PC-3 (cell line): ENCODE results near the gene ST6GALNAC5. TPM values are rescaled to one million over a fixed set of nuclear protein-coding genes. Genes with fewer than 3 reads are reported as not detected.

ENCODE experiments used
- ATAC-seq: fragments of 200-7000 bp; cut with Tn5 transposase; 2 replicates; pipeline ENCODE4 v1.9.1; 2020; ENCODE audit warnings: mild to moderate bottlenecking, moderate library complexity
- BruUV-seq: library from RNA; stranded (reverse); fragments of 400-500 nt; replicated peaks from 2 replicates; lab custom pipeline; 2021; lab: Mats Ljungman, UMichigan
- CTCF ChIA-PET: fragments of 300-600 bp; sonication (Branson Sonifier 250); formaldehyde crosslinking; loops from one replicate; lab custom pipeline; 2022; ENCODE audit warnings: antibody characterized with exemption; lab: Charles Lee
- POLR2A ChIA-PET: fragments of 300-600 bp; sonication (Branson Sonifier 250); formaldehyde crosslinking; loops from one replicate; lab custom pipeline; 2022; ENCODE audit warnings: antibody characterized with exemption; ENCODE audit not compliant: unreplicated experiment; lab: Charles Lee
- DNase-seq: peaks from one replicate; pipeline ENCODE4 v3.0.0-alpha.2; 2015
- H2AFZ ChIP-seq: fragments of 300-600 bp; sonication (generic); 2 replicates; pipeline ENCODE4 v1.6.0; 2016; ENCODE audit warnings: antibody characterized with exemption, low read length
- H3F3A ChIP-seq: fragments of 300-600 bp; sonication (generic); one replicate; pipeline ENCODE4 v1.6.0; 2017; ENCODE audit warnings: antibody characterized with exemption, low read length, control low read depth, mild to moderate bottlenecking; ENCODE audit not compliant: unreplicated experiment
- H3K27ac ChIP-seq: fragments of 300-600 bp; sonication (generic); 2 replicates; pipeline ENCODE4 v1.5.1; 2016; ENCODE audit warnings: mild to moderate bottlenecking, low read length
- H3K27me3 ChIP-seq: fragments of 300-600 bp; sonication (generic); 2 replicates; pipeline ENCODE4 v1.6.1; 2016; ENCODE audit warnings: low read length, mixed read lengths
- H3K36me3 ChIP-seq: fragments of 300-600 bp; sonication (generic); 2 replicates; pipeline ENCODE4 v1.6.1; 2016; ENCODE audit warnings: low read depth, mixed run types, low read length, mixed read lengths
- H3K4me1 ChIP-seq: fragments of 300-600 bp; sonication (generic); 2 replicates; pipeline ENCODE4 v1.5.1; 2016; ENCODE audit warnings: low read length; ENCODE audit not compliant: insufficient read depth
- H3K4me2 ChIP-seq: fragments of 300-600 bp; sonication (generic); 2 replicates; pipeline ENCODE4 v1.6.0; 2016; ENCODE audit warnings: low read length
- H3K4me3 ChIP-seq: fragments of 300-600 bp; sonication (generic); 2 replicates; pipeline ENCODE4 v1.5.1; 2016; ENCODE audit warnings: mild to moderate bottlenecking, low read length, mixed read lengths
- H3K79me2 ChIP-seq: fragments of 300-600 bp; sonication (generic); 2 replicates; pipeline ENCODE4 v1.6.1; 2017; ENCODE audit warnings: low read length, mixed read lengths
- H3K9ac ChIP-seq: fragments of 300-600 bp; sonication (generic); 2 replicates; pipeline ENCODE4 v1.6.0; 2016; ENCODE audit warnings: mild to moderate bottlenecking, low read length
- H3K9me2 ChIP-seq: fragments of 300-600 bp; sonication (generic); replicated peaks from 2 replicates; pipeline ENCODE4 v1.6.1; 2016; ENCODE audit warnings: mixed run types, low read length, mixed read lengths
- H3K9me3 ChIP-seq: fragments of 300-600 bp; sonication (generic); 2 replicates; pipeline ENCODE4 v1.6.1; 2016; ENCODE audit warnings: low read length, mixed read lengths
- H4K20me1 ChIP-seq: fragments of 300-600 bp; sonication (generic); 2 replicates; pipeline ENCODE4 v1.6.1; 2016; ENCODE audit warnings: low read length, mixed read lengths
- CTCF ChIP-seq: fragments of 300-600 bp; sonication (generic); conservative IDR thresholded peaks from 2 replicates; pipeline ENCODE4 v1.5.1; 2017; ENCODE audit warnings: antibody characterized with exemption, low read depth, mild to moderate bottlenecking, low read length
- EZH2 ChIP-seq: fragments of 300-600 bp; sonication (generic); IDR thresholded peaks from one replicate; pipeline ENCODE4 v1.6.1; 2017; ENCODE audit warnings: antibody characterized with exemption, mild to moderate bottlenecking, low read length; ENCODE audit not compliant: unreplicated experiment
- EZH2phosphoT487 ChIP-seq: fragments of 300-600 bp; sonication (generic); IDR thresholded peaks from 2 replicates; pipeline ENCODE4 v1.6.1; 2018; ENCODE audit warnings: mild to moderate bottlenecking, antibody characterized with exemption, low read length, borderline replicate concordance
- intact Hi-C: fragments of 100-400 bp; cut with micrococcal nuclease; formaldehyde crosslinking; loops from 2 replicates; pipeline ENCODE4 v1.9.0; 2023
- total RNA-seq: library from RNA; depleted of rRNA; stranded (reverse); fragments of >200 nt; gene quantifications from 2 replicates; pipeline ENCODE4 v1.2.3, GENCODE V29; 2014

ST6GALNAC5 gene
- total RNA-seq, 1 experiment from 2014 or later, result 0.36 TPM

- POLR2A ChIA-PET, result no interaction called here
- CTCF ChIA-PET, result no interaction called here
Measured at GRCh38 chr1:77089756-77090155, 222.5 kb downstream of the ST6GALNAC5 start.

GRCh38 chr1:77095236-77095635 is 228.0 kb downstream of the ST6GALNAC5 start:
- DNase-seq (no peak), ATAC-seq (no peak)
- H3K27me3 ChIP-seq, result no peaks in the 10 kb centered on the region
- H3K36me3 ChIP-seq, result no peaks in the 10 kb centered on the region
- H3K4me1 ChIP-seq, result no peaks in the 10 kb centered on the region
- no peak overlapping the region for H2AFZ ChIP-seq
- CTCF ChIA-PET, result no interaction called here
- no peaks in the 10 kb centered on the region for H3K9me3 ChIP-seq
- no peak overlapping the region for H3K9ac ChIP-seq
- TF ChIP-seq EZH2 (no peak), CTCF (no peak), EZH2phosphoT487 (no peak)
- no peaks in the 10 kb centered on the region for H3K9me2 ChIP-seq
- H3F3A ChIP-seq, result no peaks in the 10 kb centered on the region
- H3K4me3 ChIP-seq, result no peak overlapping the region
- intact Hi-C loops, result no loop called here
- no peaks in the 10 kb centered on the region for H3K79me2 ChIP-seq
- H4K20me1 ChIP-seq, result no peaks in the 10 kb centered on the region
- BruUV-seq, result no TSS peak
- POLR2A ChIA-PET, result no interaction called here
- H3K4me2 ChIP-seq, result no peak overlapping the region
- H3K27ac ChIP-seq, result no peak overlapping the region

More at GRCh38 chr1:77089756-77090155, 222.5 kb downstream of the ST6GALNAC5 start:
- intact Hi-C loops, result no loop called here
- Histone ChIP-seq H3K27ac (no peak overlapping the region), H3K79me2 (no peaks in the 10 kb centered on the region), H3K4me2 (no peak overlapping the region), H3K4me3 (no peak overlapping the region), H3K9ac (no peak overlapping the region), H3K4me1 (no peaks in the 10 kb centered on the region), H2AFZ (no peak overlapping the region), H3K36me3 (no peaks in the 10 kb centered on the region), H4K20me1 (no peaks in the 10 kb centered on the region), H3K9me2 (no peaks in the 10 kb centered on the region), H3F3A (no peaks in the 10 kb centered on the region), H3K9me3 (no peaks in the 10 kb centered on the region), H3K27me3 (no peaks in the 10 kb centered on the region)
- no TSS peak for BruUV-seq
- TF ChIP-seq EZH2phosphoT487 (no peak), EZH2 (no peak), CTCF (no peak)
- no peak for DNase-seq
- no peak for ATAC-seq

GRCh38 chr1:77096496-77097255 is 229.4 kb downstream of the ST6GALNAC5 start:
- TF ChIP-seq CTCF, result no peak
- TF ChIP-seq EZH2, result no peak
- no peak for TF ChIP-seq EZH2phosphoT487
- BruUV-seq, result no TSS peak
- CTCF ChIA-PET, result no interaction called here
- POLR2A ChIA-PET, result no interaction called here
- no peak for ATAC-seq
- Histone ChIP-seq H3K79me2 (no peaks in the 10 kb centered on the region), H3K4me1 (peaks cover 13% of the 10 kb centered on the region), H3K36me3 (no peaks in the 10 kb centered on the region), H4K20me1 (no peaks in the 10 kb centered on the region), H3K9me3 (no peaks in the 10 kb centered on the region), H3K9me2 (no peaks in the 10 kb centered on the region), H3F3A (no peaks in the 10 kb centered on the region), H3K9ac (no peak overlapping the region), H3K27me3 (no peaks in the 10 kb centered on the region), H2AFZ (no peak overlapping the region), H3K4me3 (no peak overlapping the region), H3K4me2 (no peak overlapping the region), H3K27ac (no peak overlapping the region)
- intact Hi-C loops, result no loop called here
- no peak for DNase-seq
